H9 (cell line): ENCODE data around the gene MYH7. TPM values are rescaled to one million over a fixed set of nuclear protein-coding genes. Genes with fewer than 3 reads are reported as not detected.

Experiments
- DNase-seq: peaks from one replicate; pipeline ENCODE4 v3.0.0-alpha.2; 2017
- H2AFZ ChIP-seq: one replicate; pipeline ENCODE4 v1.6.1; 2013; ENCODE audit warnings: mild to moderate bottlenecking, low read length, control low read depth, moderate library complexity
- H2AK5ac ChIP-seq: 2 replicates; pipeline ENCODE4 v1.6.1; 2013; ENCODE audit warnings: low read length, control low read depth, mixed read lengths; ENCODE audit not compliant: insufficient read length
- H2BK120ac ChIP-seq: one replicate; pipeline ENCODE4 v1.6.1; 2013; ENCODE audit warnings: low read depth, mild to moderate bottlenecking, low read length, control low read depth, inconsistent platforms; ENCODE audit not compliant: poor library complexity, severe bottlenecking
- H2BK12ac ChIP-seq: 2 replicates; pipeline ENCODE4 v1.6.1; 2013; ENCODE audit warnings: low read length, control low read depth, mixed read lengths, low read depth; ENCODE audit not compliant: insufficient read length
- H2BK15ac ChIP-seq: 2 replicates; pipeline ENCODE4 v1.6.1; 2013; ENCODE audit warnings: low read depth, low read length, control low read depth
- H2BK20ac ChIP-seq: one replicate; pipeline ENCODE4 v1.6.1; 2013; ENCODE audit warnings: low read depth, mild to moderate bottlenecking, low read length, control low read depth, inconsistent platforms; ENCODE audit not compliant: poor library complexity, severe bottlenecking
- H2BK5ac ChIP-seq: 2 replicates; pipeline ENCODE4 v1.6.1; 2013; ENCODE audit warnings: low read length, control low read depth, mixed read lengths; ENCODE audit not compliant: insufficient read length
- H3K14ac ChIP-seq: 2 replicates; pipeline ENCODE4 v1.6.1; 2013; ENCODE audit warnings: low read length, control low read depth; ENCODE audit not compliant: insufficient read depth
- H3K18ac ChIP-seq: 2 replicates; pipeline ENCODE4 v1.6.1; 2013; ENCODE audit warnings: low read depth, mild to moderate bottlenecking, mixed read lengths, low read length, control low read depth; ENCODE audit not compliant: insufficient read length
- H3K23ac ChIP-seq: 2 replicates; pipeline ENCODE4 v1.6.1; 2013; ENCODE audit warnings: low read length, control low read depth, mixed read lengths, low read depth; ENCODE audit not compliant: insufficient read length
- H3K23me2 ChIP-seq: 2 replicates; pipeline ENCODE4 v1.6.1; 2013; ENCODE audit warnings: low read depth, mild to moderate bottlenecking, mixed read lengths, low read length, control low read depth; ENCODE audit not compliant: insufficient read length, poor library complexity, severe bottlenecking
- H3K27ac ChIP-seq: 2 replicates; pipeline ENCODE4 v1.5.1; 2013; ENCODE audit warnings: low read length, control low read depth, mixed read lengths, low read depth; ENCODE audit not compliant: insufficient read length
- H3K27me3 ChIP-seq: 2 replicates; pipeline ENCODE4 v1.6.1; 2013; ENCODE audit warnings: low read length, control low read depth, inconsistent platforms; ENCODE audit not compliant: insufficient read depth
- H3K4ac ChIP-seq: 2 replicates; pipeline ENCODE4 v1.6.1; 2013; ENCODE audit warnings: low read depth, mild to moderate bottlenecking, control low read depth, inconsistent platforms, low read length, moderate library complexity
- H3K4me1 ChIP-seq: 2 replicates; pipeline ENCODE4 v1.6.1; 2013; ENCODE audit warnings: low read length, control low read depth, inconsistent platforms; ENCODE audit not compliant: insufficient read depth
- H3K4me2 ChIP-seq: 2 replicates; pipeline ENCODE4 v1.6.1; 2013; ENCODE audit warnings: low read length, control low read depth, mixed read lengths; ENCODE audit not compliant: insufficient read length, insufficient read depth
- H3K56ac ChIP-seq: 2 replicates; pipeline ENCODE4 v1.6.1; 2013; ENCODE audit warnings: low read depth, mild to moderate bottlenecking, mixed read lengths, low read length, control low read depth; ENCODE audit not compliant: insufficient read length
- H3K79me1 ChIP-seq: 2 replicates; pipeline ENCODE4 v1.6.1; 2013; ENCODE audit warnings: low read depth, mild to moderate bottlenecking, moderate library complexity, low read length, control low read depth, inconsistent platforms; ENCODE audit not compliant: insufficient read depth, poor library complexity, severe bottlenecking
- H3K79me2 ChIP-seq: 2 replicates; pipeline ENCODE4 v1.6.1; 2013; ENCODE audit warnings: low read length, control low read depth, inconsistent platforms; ENCODE audit not compliant: insufficient read depth
- H3K9ac ChIP-seq: 2 replicates; pipeline ENCODE4 v1.6.1; 2013; ENCODE audit warnings: low read length, control low read depth, mixed read lengths; ENCODE audit not compliant: insufficient read length; ENCODE audit errors: extremely low read depth
- H3K9me3 ChIP-seq: one replicate; pipeline ENCODE4 v1.6.1; 2013; ENCODE audit warnings: low read depth, low read length, inconsistent platforms; ENCODE audit not compliant: control insufficient read depth
- H3T11ph ChIP-seq: one replicate; pipeline ENCODE4 v1.6.1; 2013; ENCODE audit warnings: mild to moderate bottlenecking, low read length, control low read depth, inconsistent platforms
- H4K20me1 ChIP-seq: one replicate; pipeline ENCODE4 v1.6.1; 2013; ENCODE audit not compliant: control insufficient read depth, insufficient read length, insufficient read depth
- H4K5ac ChIP-seq: 2 replicates; pipeline ENCODE4 v1.6.1; 2013; ENCODE audit warnings: low read depth, mild to moderate bottlenecking, mixed read lengths, low read length, control low read depth; ENCODE audit not compliant: insufficient read length
- H4K8ac ChIP-seq: replicated peaks from 2 replicates; pipeline ENCODE4 v1.6.1; 2013; ENCODE audit warnings: low read length, control low read depth, mixed read lengths, low read depth; ENCODE audit not compliant: insufficient read length
- H4K91ac ChIP-seq: 2 replicates; pipeline ENCODE4 v1.6.1; 2013; ENCODE audit warnings: low read depth, mild to moderate bottlenecking, moderate library complexity, mixed read lengths, low read length, control low read depth; ENCODE audit not compliant: insufficient read length
- H3K27ac Mint-ChIP-seq, 3 experiments: 2 replicates in 2 of 3; 3 replicates in 1 of 3; pipeline ENCODE4 v1.8.0; 2020 to 2021; ENCODE audit warnings: mixed read lengths in 3 of 3, mild to moderate bottlenecking in 1 of 3, moderate library complexity in 1 of 3
- H3K27me3 Mint-ChIP-seq: 2 replicates; pipeline ENCODE4 v1.8.0; 2021; ENCODE audit warnings: low read depth, mild to moderate bottlenecking, moderate library complexity, mixed read lengths
- H3K36me3 Mint-ChIP-seq, 3 experiments: 2 replicates in 2 of 3; 3 replicates in 1 of 3; pipeline ENCODE4 v1.8.0; 2020 to 2021; ENCODE audit warnings: low read depth in 3 of 3, mixed read lengths in 3 of 3; ENCODE audit not compliant: insufficient read depth in 1 of 3
- H3K4me1 Mint-ChIP-seq, 2 experiments: 2 replicates each; pipeline ENCODE4 v1.8.0; 2020; ENCODE audit warnings: mixed read lengths in 2 of 2
- H3K4me3 Mint-ChIP-seq, 2 experiments: 2 replicates in 1 of 2; 3 replicates in 1 of 2; pipeline ENCODE4 v1.8.0; 2020 to 2021; ENCODE audit warnings: mild to moderate bottlenecking in 2 of 2, mixed read lengths in 2 of 2, moderate library complexity in 1 of 2
- H3K9me3 Mint-ChIP-seq, 2 experiments: 2 replicates in 1 of 2; 3 replicates in 1 of 2; pipeline ENCODE4 v1.8.0; 2020; ENCODE audit warnings: mild to moderate bottlenecking in 2 of 2, mixed read lengths in 2 of 2, moderate library complexity in 1 of 2
- WGBS: extraction: QIAGEN DNeasy Blood & Tissue Kit; methylation state at CpG from one replicate; pipeline ENCODE4 v1.1.7; 2013; ENCODE audit warnings: missing lambda C conversion rate, low lambda C conversion rate, mixed read lengths; ENCODE audit not compliant: insufficient read length; ENCODE audit errors: extremely low coverage; 5-methylcytosine and 5-hydroxymethylcytosine counted together
- total RNA-seq: library from RNA; stranded (reverse); gene quantifications from 2 replicates; pipeline ENCODE4 v1.2.1, GENCODE V29; 2021
- TF ChIP-seq, protein P1 (sequence below): fragments of 200-600 bp; sonication (generic); conservative IDR thresholded peaks from 3 replicates; pipeline ENCODE4 v1.8.0; 2021; ENCODE audit warnings: antibody characterized with exemption, mild to moderate bottlenecking

The MYH7 gene
- total RNA-seq, 1 experiment from 2014 or later, result not detected

GRCh38 chr14:23409475-23409874 is 26.0 kb downstream of the MYH7 start:
- H3K4me1 ChIP-seq, result no peaks in the 10 kb centered on the region
- TF ChIP-seq, protein P1, sequence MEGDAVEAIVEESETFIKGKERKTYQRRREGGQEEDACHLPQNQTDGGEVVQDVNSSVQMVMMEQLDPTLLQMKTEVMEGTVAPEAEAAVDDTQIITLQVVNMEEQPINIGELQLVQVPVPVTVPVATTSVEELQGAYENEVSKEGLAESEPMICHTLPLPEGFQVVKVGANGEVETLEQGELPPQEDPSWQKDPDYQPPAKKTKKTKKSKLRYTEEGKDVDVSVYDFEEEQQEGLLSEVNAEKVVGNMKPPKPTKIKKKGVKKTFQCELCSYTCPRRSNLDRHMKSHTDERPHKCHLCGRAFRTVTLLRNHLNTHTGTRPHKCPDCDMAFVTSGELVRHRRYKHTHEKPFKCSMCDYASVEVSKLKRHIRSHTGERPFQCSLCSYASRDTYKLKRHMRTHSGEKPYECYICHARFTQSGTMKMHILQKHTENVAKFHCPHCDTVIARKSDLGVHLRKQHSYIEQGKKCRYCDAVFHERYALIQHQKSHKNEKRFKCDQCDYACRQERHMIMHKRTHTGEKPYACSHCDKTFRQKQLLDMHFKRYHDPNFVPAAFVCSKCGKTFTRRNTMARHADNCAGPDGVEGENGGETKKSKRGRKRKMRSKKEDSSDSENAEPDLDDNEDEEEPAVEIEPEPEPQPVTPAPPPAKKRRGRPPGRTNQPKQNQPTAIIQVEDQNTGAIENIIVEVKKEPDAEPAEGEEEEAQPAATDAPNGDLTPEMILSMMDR, result no peak
- Mint-ChIP-seq H3K9me3 (no peaks in the 10 kb centered on the region), H3K4me3 (no peak overlapping the region), H3K4me1 (peaks cover 15 to 17% of the 10 kb centered on the region in 2 experiments), H3K27ac (no peak overlapping the region), H3K27me3 (peaks cover 47% of the 10 kb centered on the region), H3K36me3 (no peaks in the 10 kb centered on the region)
- no peaks in the 10 kb centered on the region for H3K23me2 ChIP-seq
- H3K56ac ChIP-seq, result no peak overlapping the region
- no peak overlapping the region for H2BK120ac ChIP-seq
- H3K27ac ChIP-seq, result no peak overlapping the region
- no peak overlapping the region for H4K8ac ChIP-seq
- no CpG with 5 or more reads among the region's 2 CpGs for WGBS
- no peak overlapping the region for H3K23ac ChIP-seq
- H3K79me1 ChIP-seq, result no peaks in the 10 kb centered on the region
- no peaks in the 10 kb centered on the region for H3K9me3 ChIP-seq
- no peak overlapping the region for H4K91ac ChIP-seq
- no peak overlapping the region for H3K4ac ChIP-seq
- no peaks in the 10 kb centered on the region for H4K20me1 ChIP-seq
- no peak overlapping the region for H2BK15ac ChIP-seq
- H4K5ac ChIP-seq, result no peak overlapping the region
- no peak overlapping the region for H3K18ac ChIP-seq
- no peak overlapping the region for H2AFZ ChIP-seq
- H2BK20ac ChIP-seq, result no peak overlapping the region
- no peak overlapping the region for H3T11ph ChIP-seq
- H3K27me3 ChIP-seq, result no peaks in the 10 kb centered on the region
- no peak overlapping the region for H2BK12ac ChIP-seq
- no peak for DNase-seq
- H3K9ac ChIP-seq, result no peak overlapping the region
- H3K14ac ChIP-seq, result no peak overlapping the region
- H2BK5ac ChIP-seq, result no peak overlapping the region
- H3K4me2 ChIP-seq, result no peak overlapping the region
- no peak overlapping the region for H2AK5ac ChIP-seq
- H3K79me2 ChIP-seq, result no peaks in the 10 kb centered on the region
